Measurements from ENCODE around the gene MCRS1. TPM values are rescaled to one million over a fixed set of nuclear protein-coding genes. Genes with fewer than 3 reads are reported as not detected.

The MCRS1 gene
- total RNA-seq, 1 donor from 2014 or later = 62.7 TPM

GRCh38 chr12:49542592-49543160 is 25.3 kb downstream of the MCRS1 start:
- Histone ChIP-seq H3K4me3 (ENCODE audit: low read depth, low read length) (no peak overlapping the region), H3K27me3 (ENCODE audit: control insufficient read depth, insufficient read depth, low read length) (peaks cover 15% of the 10 kb centered on the region), H3K36me3 (ENCODE audit: control insufficient read depth, insufficient read depth, low read length) (no peaks in the 10 kb centered on the region)
- FAIRE-seq (no peak), DNase-seq (ENCODE audit: low read depth) (no peak)
- TF ChIP-seq, protein P1, sequence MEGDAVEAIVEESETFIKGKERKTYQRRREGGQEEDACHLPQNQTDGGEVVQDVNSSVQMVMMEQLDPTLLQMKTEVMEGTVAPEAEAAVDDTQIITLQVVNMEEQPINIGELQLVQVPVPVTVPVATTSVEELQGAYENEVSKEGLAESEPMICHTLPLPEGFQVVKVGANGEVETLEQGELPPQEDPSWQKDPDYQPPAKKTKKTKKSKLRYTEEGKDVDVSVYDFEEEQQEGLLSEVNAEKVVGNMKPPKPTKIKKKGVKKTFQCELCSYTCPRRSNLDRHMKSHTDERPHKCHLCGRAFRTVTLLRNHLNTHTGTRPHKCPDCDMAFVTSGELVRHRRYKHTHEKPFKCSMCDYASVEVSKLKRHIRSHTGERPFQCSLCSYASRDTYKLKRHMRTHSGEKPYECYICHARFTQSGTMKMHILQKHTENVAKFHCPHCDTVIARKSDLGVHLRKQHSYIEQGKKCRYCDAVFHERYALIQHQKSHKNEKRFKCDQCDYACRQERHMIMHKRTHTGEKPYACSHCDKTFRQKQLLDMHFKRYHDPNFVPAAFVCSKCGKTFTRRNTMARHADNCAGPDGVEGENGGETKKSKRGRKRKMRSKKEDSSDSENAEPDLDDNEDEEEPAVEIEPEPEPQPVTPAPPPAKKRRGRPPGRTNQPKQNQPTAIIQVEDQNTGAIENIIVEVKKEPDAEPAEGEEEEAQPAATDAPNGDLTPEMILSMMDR (IDR thresholded peaks at IDR 0.05; ENCODE audit: insufficient read depth, low read length, severe bottlenecking) = no peak

DNA sequence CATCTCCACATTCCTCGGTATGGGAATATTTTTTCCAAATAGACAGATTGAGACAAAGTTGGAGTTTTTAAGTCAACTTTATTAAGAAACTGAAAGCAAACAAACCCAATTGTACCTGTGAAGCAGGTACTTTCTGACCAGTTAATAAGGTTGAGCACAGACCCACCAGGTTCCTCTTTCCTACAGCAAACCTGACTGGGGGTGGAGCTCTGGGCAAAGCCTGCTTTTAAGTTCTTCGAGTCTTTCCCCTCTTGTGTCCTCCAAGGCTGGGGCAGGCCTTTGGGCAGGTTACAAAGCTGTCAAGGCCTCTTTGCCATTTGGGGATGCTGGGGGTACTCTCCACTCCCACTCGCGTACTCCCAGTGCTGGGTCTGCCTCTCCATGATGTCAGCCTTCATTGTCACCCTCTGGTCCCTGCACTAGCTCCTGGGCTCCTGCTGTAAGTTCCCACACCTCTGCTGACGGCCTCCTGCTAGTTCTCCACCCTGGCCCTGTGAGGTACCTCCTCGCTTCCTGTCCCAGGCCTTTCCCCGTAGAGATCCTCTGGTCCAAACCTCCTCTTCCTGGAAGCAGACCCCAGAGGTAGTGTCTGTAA is 25.9 kb downstream of the MCRS1 start:
- Histone ChIP-seq H3K4me3 (ENCODE audit: low read depth, low read length) (no peak overlapping the region), H3K36me3 (ENCODE audit: control insufficient read depth, insufficient read depth, low read length) (no peaks in the 10 kb centered on the region), H3K27me3 (ENCODE audit: control insufficient read depth, insufficient read depth, low read length) (peaks cover 18% of the 10 kb centered on the region)
- DNase-seq (ENCODE audit: low read depth) = no peak
- TF ChIP-seq, protein P1 (IDR thresholded peaks at IDR 0.05; ENCODE audit: insufficient read depth, low read length, severe bottlenecking) = no peak
- FAIRE-seq = no peak

DNA sequence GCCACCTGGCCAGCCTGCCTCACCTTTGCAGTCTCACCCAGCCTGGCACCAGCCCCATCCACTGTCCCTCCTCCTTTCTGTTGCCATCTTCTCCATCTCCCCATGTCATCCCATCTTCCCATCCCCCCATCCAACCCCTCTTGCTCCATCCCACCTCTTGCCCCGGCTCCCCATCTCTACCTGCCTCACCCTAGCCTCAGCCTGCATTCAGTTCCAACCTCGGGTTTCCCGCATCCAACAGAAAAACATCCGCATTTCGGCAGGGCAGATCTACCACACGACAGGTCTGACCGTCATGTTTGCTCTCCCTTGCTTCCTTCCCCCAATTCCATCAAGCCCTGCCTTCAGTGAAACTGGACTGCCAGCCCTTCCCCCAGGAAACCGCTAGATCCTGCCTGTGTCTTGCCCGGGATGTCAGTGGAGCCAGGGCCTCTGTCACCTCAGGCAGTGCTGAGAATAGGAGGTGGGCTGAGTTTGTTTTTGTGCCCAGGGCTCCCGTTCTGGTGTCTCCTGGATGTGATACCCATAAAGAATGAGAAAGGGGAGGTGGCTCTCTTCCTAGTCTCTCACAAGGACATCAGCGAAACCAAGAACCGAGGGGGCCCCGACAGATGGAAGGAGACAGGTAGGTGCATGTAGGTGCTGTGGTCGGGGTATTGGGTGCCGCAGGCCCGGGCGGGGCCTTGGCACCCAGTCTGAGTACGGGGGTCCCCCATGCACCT is 26.6 kb downstream of the MCRS1 start:
- no peak for DNase-seq (ENCODE audit: low read depth)
- FAIRE-seq = no peak
- Histone ChIP-seq H3K27me3 (ENCODE audit: control insufficient read depth, insufficient read depth, low read length) (peaks cover 18% of the 10 kb centered on the region), H3K36me3 (ENCODE audit: control insufficient read depth, insufficient read depth, low read length) (no peaks in the 10 kb centered on the region), H3K4me3 (ENCODE audit: low read depth, low read length) (no peak overlapping the region)
- TF ChIP-seq, protein P1 (IDR thresholded peaks at IDR 0.05; ENCODE audit: insufficient read depth, low read length, severe bottlenecking) = no peak

DNA sequence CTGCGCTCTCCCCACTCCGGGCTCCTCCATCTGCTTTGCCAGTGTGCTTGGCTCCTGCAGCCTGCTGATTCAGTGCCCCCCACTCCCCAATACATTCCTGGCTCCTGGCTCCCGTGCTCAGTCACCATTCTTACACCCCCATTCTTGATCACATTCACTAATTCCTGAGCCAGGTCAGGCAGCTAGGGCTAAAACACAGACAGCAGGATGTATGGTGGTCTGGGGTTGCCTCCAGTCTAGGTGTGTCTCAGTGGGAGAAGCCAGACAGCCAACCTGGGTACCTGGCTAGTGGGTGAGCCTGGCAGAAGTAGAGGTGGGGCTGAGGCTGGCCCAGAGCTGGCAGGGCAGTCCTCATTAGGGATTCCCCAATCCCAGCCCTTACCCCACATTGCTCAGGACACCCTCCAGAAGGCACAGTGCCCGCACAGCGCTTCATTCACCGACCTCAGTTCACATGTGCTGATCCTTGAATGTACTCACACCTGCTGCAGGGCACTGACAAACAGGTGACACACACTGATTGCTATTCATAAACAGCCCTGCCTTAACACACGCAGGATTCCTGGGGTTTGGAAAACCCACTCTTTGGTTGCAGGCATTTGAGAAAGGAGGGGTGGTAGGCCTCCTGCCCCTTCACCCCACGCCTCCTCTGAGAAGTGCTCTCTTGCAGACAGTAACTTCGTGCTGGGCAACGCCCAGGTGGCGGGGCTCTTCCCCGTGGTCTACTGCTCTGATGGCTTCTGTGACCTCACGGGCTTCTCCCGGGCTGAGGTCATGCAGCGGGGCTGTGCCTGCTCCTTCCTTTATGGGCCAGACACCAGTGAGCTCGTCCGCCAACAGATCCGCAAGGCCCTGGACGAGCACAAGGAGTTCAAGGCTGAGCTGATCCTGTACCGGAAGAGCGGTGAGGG is 27.5 kb downstream of the MCRS1 start:
- no peak for FAIRE-seq
- TF ChIP-seq, protein P1 (IDR thresholded peaks at IDR 0.05; ENCODE audit: insufficient read depth, low read length, severe bottlenecking) = no peak
- no peak overlapping the region for H3K4me3 ChIP-seq (ENCODE audit: low read depth, low read length)
- H3K27me3 ChIP-seq (ENCODE audit: control insufficient read depth, insufficient read depth, low read length) = peaks cover 18% of the 10 kb centered on the region
- H3K36me3 ChIP-seq (ENCODE audit: control insufficient read depth, insufficient read depth, low read length) = no peaks in the 10 kb centered on the region
- DNase-seq (ENCODE audit: low read depth) = peak; percentile 75

- TF ChIP-seq, protein P1 (IDR thresholded peaks at IDR 0.05; ENCODE audit: insufficient read depth, low read length, severe bottlenecking) = no peak
- peaks cover 18% of the 10 kb centered on the region for H3K27me3 ChIP-seq (ENCODE audit: control insufficient read depth, insufficient read depth, low read length)
- H3K4me3 ChIP-seq (ENCODE audit: low read depth, low read length) = no peak overlapping the region
- FAIRE-seq = no peak
- no peak for DNase-seq (ENCODE audit: low read depth)
- H3K36me3 ChIP-seq (ENCODE audit: control insufficient read depth, insufficient read depth, low read length) = no peaks in the 10 kb centered on the region
These were observed 28.3 kb downstream of the MCRS1 start for GRCh38 chr12:49539406-49540228.
